Stimulated activated CD4-positive, alpha-beta T cell treated with anti-CD3 and anti-CD28 coated beads, Interleukin-1b, Interleukin-23, amount 100 ng/mL, for 4 hours (primary cell): ENCODE data around the gene ELFN1.

ENCODE experiments used
- DNase-seq, 2 donors: peaks; one replicate each; pipeline ENCODE4 v3.0.0-alpha.2; 2020; ENCODE audit warnings: low read depth in 2 of 2

The ELFN1 gene

GRCh38 chr7:1642291-1642731 is 27.8 kb upstream of the ELFN1 start:
- no peak for DNase-seq

- DNase-seq: no peak
Measured at GRCh38 chr7:1643270-1644092, 26.6 kb upstream of the ELFN1 start.

GRCh38 chr7:1644341-1645070 is 25.6 kb upstream of the ELFN1 start:
- no peak for DNase-seq

GRCh38 chr7:1645071-1645409 is 25.0 kb upstream of the ELFN1 start:
- DNase-seq: no peak

- no peak for DNase-seq
Measured at GRCh38 chr7:1645476-1645875, 24.6 kb upstream of the ELFN1 start.

- no peak for DNase-seq
Measured at GRCh38 chr7:1646391-1646790, 23.7 kb upstream of the ELFN1 start.

- DNase-seq: no peak
Measured at GRCh38 chr7:1646957-1647891, 22.9 kb upstream of the ELFN1 start.

GRCh38 chr7:1647961-1648672 is 22.0 kb upstream of the ELFN1 start:
- no peak for DNase-seq

GRCh38 chr7:1649751-1650326 is 20.2 kb upstream of the ELFN1 start:
- no peak for DNase-seq

GRCh38 chr7:1650363-1651030 is 19.6 kb upstream of the ELFN1 start:
- DNase-seq: no peak

- no peak for DNase-seq
Measured at GRCh38 chr7:1651031-1651446, 19.0 kb upstream of the ELFN1 start.

GRCh38 chr7:1651891-1652290 is 18.2 kb upstream of the ELFN1 start:
- no peak for DNase-seq

- no peak for DNase-seq
Measured at GRCh38 chr7:1653500-1653899, 16.6 kb upstream of the ELFN1 start.

GRCh38 chr7:1654111-1654510 is 16.0 kb upstream of the ELFN1 start:
- no peak for DNase-seq

- DNase-seq: no peak
Measured at GRCh38 chr7:1654738-1655475, 15.2 kb upstream of the ELFN1 start.

- no peak for DNase-seq
Measured at GRCh38 chr7:1659696-1660095, 10.4 kb upstream of the ELFN1 start.

GRCh38 chr7:1661461-1661860 is 8.6 kb upstream of the ELFN1 start:
- DNase-seq: no peak

GRCh38 chr7:1662101-1662500 is 8.0 kb upstream of the ELFN1 start:
- no peak for DNase-seq

GRCh38 chr7:1662767-1663166 is 7.3 kb upstream of the ELFN1 start:
- no peak for DNase-seq

- DNase-seq: no peak
Measured at GRCh38 chr7:1663223-1663622, 6.9 kb upstream of the ELFN1 start.
